Mesothelial cell of epicardium (in vitro differentiated cells): ENCODE data around the gene TMA7B. TPM values are rescaled to one million over a fixed set of nuclear protein-coding genes. Genes with fewer than 3 reads are reported as not detected.

ENCODE experiments used
- DNase-seq, 2 experiments: peaks; one replicate each; pipeline ENCODE4 v3.0.0; 2021; ENCODE audit warnings: low spot score in 2 of 2; ENCODE audit not compliant: unreplicated experiment in 2 of 2
- H3K27ac Mint-ChIP-seq: 2 replicates; pipeline ENCODE4 v1.8.0; 2021; ENCODE audit warnings: mixed read lengths
- H3K27me3 Mint-ChIP-seq: 2 replicates; pipeline ENCODE4 v1.8.0; 2021; ENCODE audit warnings: low read depth, mixed read lengths
- H3K36me3 Mint-ChIP-seq: 2 replicates; pipeline ENCODE4 v1.8.0; 2021; ENCODE audit warnings: mixed read lengths
- H3K4me1 Mint-ChIP-seq: 2 replicates; pipeline ENCODE4 v1.8.0; 2021; ENCODE audit warnings: mixed read lengths
- H3K4me3 Mint-ChIP-seq: 2 replicates; pipeline ENCODE4 v1.8.0; 2021; ENCODE audit warnings: mild to moderate bottlenecking, moderate library complexity, mixed read lengths
- H3K9me3 Mint-ChIP-seq: 2 replicates; pipeline ENCODE4 v1.8.0; 2021; ENCODE audit warnings: mixed read lengths
- CTCF ChIP-seq: fragments of 200-600 bp; sonication (generic); IDR thresholded peaks from one replicate; pipeline ENCODE4 v1.5.0; 2021; ENCODE audit warnings: antibody characterized with exemption; ENCODE audit not compliant: unreplicated experiment
- total RNA-seq: library from RNA; stranded (reverse); gene quantifications from 3 replicates; pipeline ENCODE4 v1.2.1, GENCODE V29; 2021

The TMA7B gene
- total RNA-seq, 1 donor from 2014 or later = not detected

- H3K27me3 Mint-ChIP-seq = peaks cover 54% of the 10 kb centered on the region
These were observed 23.8 kb downstream of the TMA7B start for GRCh38 chr22:39984006-39984405.

GRCh38 chr22:39984746-39985145 lies 24.5 kb downstream of the TMA7B start:
- Mint-ChIP-seq H3K4me3 (no peak overlapping the region), H3K36me3 (no peaks in the 10 kb centered on the region), H3K27me3 (peaks cover 54% of the 10 kb centered on the region), H3K27ac (no peak overlapping the region), H3K4me1 (no peaks in the 10 kb centered on the region), H3K9me3 (no peaks in the 10 kb centered on the region)
- TF ChIP-seq CTCF = no peak
- no peak for DNase-seq

More at GRCh38 chr22:39984006-39984405, 23.8 kb downstream of the TMA7B start:
- Mint-ChIP-seq H3K27ac (no peak overlapping the region), H3K4me1 (no peaks in the 10 kb centered on the region), H3K4me3 (no peak overlapping the region), H3K36me3 (no peaks in the 10 kb centered on the region), H3K9me3 (no peaks in the 10 kb centered on the region)
- no peak for TF ChIP-seq CTCF
- DNase-seq = no peak

- no peak for TF ChIP-seq CTCF
- Mint-ChIP-seq H3K4me3 (no peak overlapping the region), H3K9me3 (no peaks in the 10 kb centered on the region), H3K27me3 (peaks cover 51% of the 10 kb centered on the region), H3K27ac (no peak overlapping the region), H3K36me3 (no peaks in the 10 kb centered on the region), H3K4me1 (no peaks in the 10 kb centered on the region)
- no peak for DNase-seq
These were observed 25.3 kb downstream of the TMA7B start for GRCh38 chr22:39985383-39986035.

GRCh38 chr22:39988386-39989114 lies 28.4 kb downstream of the TMA7B start:
- H3K9me3 Mint-ChIP-seq = no peaks in the 10 kb centered on the region
- no peak overlapping the region for H3K4me3 Mint-ChIP-seq
- no peak for TF ChIP-seq CTCF
- H3K4me1 Mint-ChIP-seq = no peaks in the 10 kb centered on the region
- peaks cover 75% of the 10 kb centered on the region for H3K27me3 Mint-ChIP-seq
- no peaks in the 10 kb centered on the region for H3K36me3 Mint-ChIP-seq
- H3K27ac Mint-ChIP-seq = no peak overlapping the region
- DNase-seq = no peak

GRCh38 chr22:39989633-39990032 lies 29.4 kb downstream of the TMA7B start:
- H3K27ac Mint-ChIP-seq = no peak overlapping the region
- H3K27me3 Mint-ChIP-seq = peaks cover 76% of the 10 kb centered on the region

More at GRCh38 chr22:39989633-39990032, 29.4 kb downstream of the TMA7B start:
- no peaks in the 10 kb centered on the region for H3K9me3 Mint-ChIP-seq
- no peak overlapping the region for H3K4me3 Mint-ChIP-seq
- no peak for TF ChIP-seq CTCF
- DNase-seq = no peak
- H3K36me3 Mint-ChIP-seq = no peaks in the 10 kb centered on the region
- H3K4me1 Mint-ChIP-seq = peaks cover 7% of the 10 kb centered on the region
